Fibroblast of skin of right quadriceps (primary cell): Measurements from ENCODE around the gene APBB2.

Experiments used
- DNase-seq: peaks from one replicate; pipeline ENCODE4 v3.0.0-alpha.2; 2013

The APBB2 gene

DNA sequence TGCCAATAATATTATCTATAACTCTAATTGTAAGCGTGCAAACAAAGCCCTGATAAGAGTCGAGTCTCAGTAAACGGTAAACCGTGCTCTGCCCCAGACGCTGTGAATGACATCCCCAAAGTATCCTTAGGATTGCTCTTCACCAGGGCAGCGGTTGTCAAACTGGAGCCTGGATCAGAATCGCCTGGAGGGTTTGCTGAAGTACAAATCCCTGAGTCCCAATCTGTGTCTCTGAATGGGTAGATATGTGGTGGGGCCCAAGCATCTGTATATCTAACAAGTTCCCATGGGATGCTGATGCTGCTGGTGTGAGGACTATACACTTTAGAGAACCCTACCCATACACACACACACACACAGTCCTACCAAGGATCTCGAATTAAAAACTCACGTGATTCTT, 813 bp upstream of the APBB2 start:
- no peak for DNase-seq

DNA sequence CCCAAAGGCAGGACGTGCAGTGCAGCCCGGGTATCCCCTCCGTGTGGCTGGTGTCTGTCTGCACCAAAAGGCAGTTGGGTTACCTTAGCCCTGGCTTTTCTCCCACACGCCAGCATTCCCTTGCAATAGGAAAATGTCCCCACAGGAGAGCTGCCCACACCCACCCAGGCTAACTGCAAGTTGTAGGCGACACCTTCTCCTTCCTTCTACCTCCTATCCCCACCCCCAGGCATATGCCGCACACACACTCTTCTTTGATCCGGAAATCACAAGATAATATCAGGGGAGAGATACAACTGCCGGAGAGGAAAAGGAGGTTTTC, 444 bp upstream of the APBB2 start:
- no peak for DNase-seq

DNA sequence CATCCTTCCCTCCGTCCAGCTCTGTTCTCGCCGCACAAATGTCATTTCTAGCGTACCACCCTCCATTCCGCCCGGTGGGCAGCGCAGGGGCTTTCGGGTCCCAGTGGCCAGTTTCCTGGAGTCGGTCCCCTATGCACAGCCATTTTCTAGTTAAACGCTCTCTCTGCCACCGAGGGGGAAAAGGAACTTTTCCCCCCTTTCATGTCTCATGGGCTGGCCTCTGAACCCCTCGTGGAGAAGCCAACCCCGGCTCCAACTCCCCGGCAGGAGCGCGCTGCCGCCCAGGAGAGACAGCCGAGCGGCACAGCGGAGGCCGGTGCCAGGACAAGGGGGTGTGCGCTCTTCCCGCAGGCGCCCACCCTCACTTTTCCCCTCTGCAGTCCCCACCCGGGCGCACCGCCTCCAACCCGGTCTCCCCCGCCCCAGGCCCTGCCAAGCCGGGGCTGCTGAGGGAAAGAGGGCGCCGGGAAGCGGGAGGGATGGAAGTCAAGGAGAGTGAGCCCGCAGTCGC, 662 bp downstream of the APBB2 start:
- no peak for DNase-seq

DNA sequence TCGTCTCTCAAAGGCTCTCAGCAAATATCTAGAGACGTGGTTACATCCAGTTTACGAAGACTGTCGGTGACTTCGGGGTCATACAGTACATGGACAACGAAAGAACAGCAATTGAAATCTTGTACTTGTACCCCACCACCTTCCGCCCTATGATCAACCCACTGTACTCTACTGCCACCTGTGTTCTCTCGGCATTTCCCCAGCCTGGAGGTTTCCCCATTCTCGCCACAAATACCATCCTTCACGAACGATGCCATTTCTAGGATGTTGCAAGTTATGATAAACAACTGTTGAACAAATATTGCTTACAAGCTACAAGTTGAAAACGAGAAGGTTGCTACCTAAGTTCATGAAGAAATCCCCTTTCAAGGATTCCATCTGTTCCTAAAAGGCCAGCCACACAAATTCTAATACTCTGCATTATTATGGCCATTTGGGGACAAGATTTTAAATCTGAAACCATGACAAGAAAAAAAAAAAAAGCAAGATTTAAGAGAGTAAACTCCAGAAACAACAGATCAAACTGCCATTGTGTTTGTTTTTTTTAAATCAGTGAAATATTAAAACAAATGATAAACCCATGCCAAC, 1.6 kb downstream of the APBB2 start:
- peak; percentile 58 for DNase-seq

DNA sequence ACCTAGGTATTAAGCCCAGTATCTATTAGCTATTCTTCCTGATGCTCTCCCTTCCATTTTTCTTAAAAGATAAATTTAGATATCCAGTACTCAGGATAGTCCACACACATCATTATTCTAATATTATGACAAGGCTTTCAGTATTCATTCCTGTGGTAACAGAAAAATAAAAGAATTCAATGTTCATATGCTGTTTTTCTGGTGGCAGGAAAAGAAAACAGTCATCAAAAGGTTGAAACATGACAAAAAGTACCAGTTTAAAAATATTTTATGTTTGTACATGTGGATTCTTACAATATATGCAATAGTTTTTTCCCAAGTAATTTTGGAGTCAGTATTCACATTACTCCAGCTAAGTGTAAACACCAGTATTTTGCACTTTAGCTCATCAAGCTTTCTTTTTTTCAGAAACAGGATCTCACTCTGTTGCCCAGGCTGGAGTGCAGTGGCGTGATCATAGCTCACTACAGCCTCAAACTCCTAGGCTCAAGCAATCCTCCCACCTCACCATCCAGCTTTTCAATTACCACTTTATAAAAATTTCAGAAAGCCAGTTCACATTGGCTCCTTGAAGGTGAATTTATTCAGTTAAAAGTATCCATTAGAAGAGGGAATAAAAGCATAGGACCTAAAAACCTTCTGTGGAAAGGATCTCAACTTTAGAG, 2.3 kb downstream of the APBB2 start:
- no peak for DNase-seq

DNA sequence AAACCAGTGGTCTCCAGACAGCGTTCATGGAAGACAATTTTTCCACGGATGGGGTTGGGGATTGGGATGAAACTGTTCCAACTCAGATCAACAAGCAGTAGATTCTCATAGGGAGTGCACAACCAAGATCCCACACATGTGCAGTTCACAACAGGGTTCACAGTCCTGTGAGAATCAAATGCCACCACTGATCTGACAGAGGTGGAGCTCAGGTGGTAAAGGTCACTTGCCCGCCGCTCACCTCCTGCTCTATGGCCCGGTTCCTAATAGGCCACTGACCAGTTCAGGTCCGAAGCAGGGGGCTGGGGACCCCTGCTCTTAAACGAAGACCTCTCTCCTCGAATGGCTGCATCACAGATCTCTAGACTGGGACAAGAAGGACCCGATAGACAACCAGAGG, 4.4 kb downstream of the APBB2 start:
- DNase-seq: no peak

DNA sequence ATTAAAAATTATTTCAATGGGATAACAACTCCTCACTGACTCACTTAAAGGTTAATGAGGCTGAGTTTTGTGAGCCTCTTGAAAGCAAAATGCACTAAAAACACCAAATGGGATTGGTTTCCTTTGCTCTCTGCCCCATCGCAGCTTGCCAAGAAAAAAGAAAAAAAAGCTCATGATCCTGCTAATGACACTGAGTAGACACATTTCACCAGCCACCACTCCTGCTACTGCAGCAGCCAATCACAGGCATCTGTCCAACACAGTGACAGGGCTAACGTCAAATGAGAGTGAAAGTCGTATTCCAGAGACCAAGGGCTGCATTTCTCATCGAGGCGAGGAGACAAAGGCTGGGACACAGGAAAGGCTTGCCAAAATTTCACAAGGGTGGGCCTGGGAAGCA, 5.2 kb downstream of the APBB2 start:
- no peak for DNase-seq

DNA sequence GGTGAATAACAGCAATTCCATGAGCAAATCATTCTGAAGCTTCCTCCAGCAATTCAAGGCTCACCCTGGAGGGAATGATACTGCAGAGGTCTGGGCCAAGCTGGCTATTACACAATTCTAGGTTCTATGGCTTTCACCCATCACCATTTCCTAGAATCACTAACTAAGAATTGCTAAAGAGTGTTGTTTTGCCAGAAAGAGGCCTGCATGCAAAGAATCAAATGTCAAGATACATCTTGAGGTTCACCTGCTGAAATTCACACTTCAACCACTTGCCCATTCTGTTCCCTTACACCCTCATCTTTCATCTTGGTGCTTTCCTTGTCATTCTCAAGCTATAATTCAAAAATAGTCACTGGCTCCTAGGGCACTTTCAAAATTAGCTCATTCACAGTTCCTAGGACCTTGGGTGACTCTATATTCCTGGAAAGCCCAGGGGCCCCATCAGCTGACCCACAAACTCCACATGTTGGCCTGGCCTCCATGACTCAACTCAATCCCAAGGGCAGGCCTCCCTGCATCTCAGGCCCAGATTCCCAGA, 7.0 kb downstream of the APBB2 start:
- no peak for DNase-seq

DNA sequence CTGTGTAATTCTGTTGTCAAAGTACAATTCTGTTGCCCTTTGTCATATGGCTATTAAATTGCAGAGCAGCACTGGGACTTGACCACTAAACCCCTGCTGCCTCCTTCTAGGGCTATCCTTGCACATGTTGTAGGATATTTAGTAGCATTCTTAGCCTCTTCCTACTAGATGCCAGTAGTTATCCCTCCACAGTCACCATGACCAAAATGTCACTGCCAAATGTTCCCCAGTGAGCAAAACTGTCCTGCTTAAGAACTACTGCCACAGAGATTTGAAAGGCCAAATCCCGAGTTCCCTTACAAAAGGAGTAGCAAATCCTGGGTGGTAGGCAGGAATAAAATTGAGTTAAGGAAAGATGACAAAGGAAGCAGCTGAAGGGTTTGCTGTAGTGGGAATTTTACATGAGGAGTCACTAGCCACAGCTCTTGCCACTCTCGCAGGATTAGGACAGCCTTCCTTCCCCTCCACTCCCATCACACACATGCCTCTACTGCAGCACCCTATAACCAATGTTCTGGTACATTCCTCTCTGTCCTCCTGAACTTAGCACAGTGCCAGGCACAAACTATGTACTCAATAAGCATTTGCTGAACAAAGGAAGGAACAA, 8.4 kb downstream of the APBB2 start:
- no peak for DNase-seq

DNA sequence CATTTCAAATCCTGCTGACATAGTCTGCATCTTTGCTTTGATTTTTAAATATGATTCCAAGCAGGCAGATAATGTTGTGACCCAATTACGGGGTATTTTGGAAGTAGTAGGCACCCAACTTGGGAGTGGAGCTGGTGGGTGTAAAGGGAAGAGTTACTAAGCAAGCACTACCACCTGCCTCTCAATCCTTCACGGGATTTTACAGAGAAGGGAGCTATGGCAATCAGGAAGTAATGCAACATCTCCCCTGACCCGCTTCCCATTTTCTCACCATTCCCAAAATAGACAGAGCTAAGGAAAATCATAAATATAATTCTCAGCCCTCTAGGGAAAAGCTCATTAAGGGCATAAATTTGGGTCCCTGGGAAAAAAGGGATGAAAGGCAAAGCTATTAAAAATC, 9.2 kb downstream of the APBB2 start:
- no peak for DNase-seq

DNA sequence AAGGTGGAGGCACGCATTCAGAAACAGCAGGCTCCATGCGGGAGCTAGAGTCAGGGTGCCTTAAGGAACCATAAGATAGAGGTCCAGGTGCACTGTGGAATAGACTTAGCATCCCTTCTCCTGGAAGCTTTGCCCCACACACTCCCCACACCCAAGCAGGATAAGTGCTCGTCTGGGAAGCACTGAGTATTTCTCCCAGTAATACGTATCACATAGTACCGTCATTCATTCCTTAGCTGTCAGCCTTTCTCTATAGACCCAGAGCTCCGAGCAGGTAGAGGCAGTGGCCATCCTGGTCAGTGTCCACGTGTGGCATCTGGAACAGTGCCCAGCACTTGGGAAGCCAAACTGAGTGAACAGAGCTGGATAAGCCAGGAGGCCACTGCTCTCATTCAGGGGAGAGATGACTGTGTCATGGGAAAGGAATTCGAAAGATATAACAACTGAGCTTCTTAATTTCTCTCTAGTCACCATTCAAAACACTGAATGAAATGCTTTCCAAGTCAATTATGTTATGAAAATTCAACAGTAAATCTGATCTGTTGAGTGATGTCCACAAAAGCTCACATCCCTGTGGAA, 9.9 kb downstream of the APBB2 start:
- peak; percentile 80 for DNase-seq

DNA sequence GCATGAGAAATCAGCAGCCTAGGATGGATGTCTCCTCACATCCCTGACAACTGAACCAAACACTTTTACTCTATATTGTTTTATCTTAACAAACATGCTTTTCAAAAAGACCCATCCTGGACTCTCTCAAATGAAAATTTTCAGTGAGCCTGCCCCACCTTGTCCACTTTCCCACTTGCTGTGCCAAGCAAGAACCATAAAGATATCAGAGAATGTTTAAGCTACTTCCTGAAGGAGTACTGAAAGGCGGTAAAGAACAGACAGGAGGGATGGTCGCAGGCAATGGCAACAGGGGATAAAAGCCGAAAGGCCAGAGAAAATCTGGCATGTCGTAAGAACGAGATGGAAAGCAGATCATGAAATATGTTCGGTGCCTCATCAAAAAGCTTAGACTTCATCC, 10.5 kb downstream of the APBB2 start:
- DNase-seq: no peak

DNA sequence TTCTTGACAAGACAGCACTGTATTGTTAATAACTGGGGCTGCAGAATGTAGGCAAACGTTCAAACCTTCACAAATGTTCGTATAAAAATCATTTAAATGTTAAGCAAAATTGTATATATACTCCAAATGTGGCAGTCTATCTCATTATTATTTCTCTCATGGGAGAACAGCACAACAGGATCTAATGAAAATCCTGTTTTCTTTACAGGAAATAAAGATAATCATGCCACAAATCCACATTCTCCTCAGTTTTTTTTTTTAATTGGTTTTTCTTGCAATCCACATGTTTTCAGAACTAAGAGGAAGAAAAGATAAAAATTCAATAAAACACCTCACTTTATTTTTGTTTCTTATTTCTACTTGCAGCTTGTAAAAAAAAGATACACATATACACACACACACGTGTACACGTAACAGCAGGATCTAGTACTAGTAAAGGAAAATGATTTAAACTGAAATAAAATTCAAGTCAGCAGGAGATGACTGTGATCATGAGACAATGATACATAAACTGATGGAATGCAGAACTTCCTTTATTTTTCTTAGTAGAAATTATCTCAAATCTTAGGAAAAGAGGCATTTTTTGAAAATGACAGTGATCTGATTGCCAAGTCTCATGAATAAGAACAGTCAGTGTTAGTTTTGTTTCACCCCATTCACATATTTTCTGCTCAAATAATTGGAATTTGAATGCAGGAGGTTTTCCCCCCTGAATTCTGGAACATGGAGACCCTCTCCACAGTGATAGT, 11.3 kb downstream of the APBB2 start:
- peak; percentile 42 for DNase-seq

DNA sequence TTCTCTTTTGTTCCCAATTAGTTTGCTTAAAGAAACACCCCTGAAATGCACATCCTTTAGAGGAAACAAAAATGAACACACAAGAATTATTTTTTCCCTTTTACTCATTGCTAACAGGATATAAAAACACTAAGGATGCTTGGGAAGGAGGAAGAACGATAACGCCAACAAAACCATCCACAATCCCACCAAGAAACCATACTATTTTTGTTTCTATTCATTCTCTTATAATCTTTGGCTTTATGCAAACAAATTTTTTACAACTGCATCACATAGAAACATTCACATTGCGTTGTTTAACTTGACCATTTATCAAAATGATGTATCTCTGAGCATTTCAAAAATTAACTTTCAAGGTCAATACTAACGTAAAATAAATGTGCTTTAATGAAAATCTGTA, 12.0 kb downstream of the APBB2 start:
- no peak for DNase-seq

DNA sequence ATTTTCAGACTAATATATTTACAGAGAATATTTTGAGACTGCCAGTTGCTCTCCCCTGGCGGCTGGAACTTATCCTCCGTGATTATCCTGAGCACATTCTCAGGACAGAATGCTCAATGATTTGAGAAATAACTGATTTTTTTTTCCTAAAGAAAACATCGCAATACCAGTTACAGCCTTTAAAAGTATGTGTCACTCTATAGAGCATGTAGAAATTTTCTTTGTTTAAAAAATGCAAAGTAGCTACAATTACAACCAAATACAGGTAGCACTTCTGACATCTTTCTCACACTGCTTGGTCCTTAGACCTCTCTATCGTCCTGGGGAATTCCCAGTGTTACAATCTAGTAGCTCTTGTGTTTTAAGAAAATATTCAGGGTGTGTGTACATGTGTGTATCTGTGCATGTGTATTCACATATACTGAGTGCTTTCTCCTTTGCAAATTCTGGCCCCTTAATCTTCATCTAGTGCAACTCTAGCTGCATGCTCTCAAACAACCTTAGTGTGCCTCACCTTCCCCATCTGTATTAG, 13.8 kb downstream of the APBB2 start:
- DNase-seq: no peak

DNA sequence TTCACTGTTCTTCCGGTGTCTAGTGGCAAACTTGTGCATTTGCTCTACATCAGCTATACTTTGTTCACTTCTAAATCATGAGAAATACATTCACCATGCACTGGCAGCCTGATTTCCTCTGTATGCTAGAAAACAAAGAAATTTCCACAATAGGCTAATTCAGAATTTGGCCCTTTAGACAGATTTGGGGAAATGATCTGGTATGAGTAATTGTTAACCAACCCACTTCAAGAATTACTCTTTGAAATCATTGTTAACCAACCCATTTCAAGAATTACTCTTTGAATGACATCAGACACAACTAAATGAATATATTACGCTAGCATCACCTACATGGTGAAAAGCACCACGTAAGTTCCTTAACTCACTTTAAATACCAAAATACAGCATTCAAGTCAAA, 14.6 kb downstream of the APBB2 start:
- no peak for DNase-seq

DNA sequence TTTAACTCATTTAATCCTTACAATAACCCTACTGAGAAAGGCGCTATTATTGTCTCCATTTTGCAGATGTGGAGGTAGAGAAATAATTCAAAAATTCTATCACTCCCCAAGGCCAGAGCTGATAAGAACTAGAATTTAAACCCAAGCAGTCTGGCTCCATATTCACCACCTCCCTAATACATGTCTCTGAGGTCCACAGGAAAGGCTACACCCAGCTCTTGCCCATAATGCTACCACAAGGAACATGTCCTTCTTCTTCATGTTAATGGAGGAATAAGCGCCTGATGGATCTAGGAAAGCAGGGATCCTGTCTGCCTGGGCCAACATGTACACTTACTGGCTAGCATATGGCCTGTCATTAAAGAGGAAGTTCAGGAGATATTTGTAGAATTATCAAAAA, 16.3 kb downstream of the APBB2 start:
- no peak for DNase-seq

DNA sequence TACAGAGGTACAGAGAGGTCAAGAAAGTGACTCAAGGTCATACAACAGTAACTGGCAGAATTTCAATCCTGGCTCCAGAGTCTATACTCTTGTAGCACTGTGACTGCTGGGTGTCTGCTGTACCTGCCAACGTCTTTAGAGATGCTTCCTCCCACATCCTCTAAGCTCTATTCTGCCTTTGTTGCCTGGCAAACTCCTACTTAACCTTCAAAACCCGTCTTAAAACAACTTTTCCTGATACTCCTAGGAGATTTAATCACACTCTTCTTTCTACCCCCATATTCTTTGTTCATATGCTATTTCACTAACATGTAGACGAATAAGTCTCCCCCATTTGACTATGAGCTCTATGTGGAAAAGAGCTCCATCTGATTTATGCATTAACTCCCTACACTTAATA, 16.8 kb downstream of the APBB2 start:
- no peak for DNase-seq

DNA sequence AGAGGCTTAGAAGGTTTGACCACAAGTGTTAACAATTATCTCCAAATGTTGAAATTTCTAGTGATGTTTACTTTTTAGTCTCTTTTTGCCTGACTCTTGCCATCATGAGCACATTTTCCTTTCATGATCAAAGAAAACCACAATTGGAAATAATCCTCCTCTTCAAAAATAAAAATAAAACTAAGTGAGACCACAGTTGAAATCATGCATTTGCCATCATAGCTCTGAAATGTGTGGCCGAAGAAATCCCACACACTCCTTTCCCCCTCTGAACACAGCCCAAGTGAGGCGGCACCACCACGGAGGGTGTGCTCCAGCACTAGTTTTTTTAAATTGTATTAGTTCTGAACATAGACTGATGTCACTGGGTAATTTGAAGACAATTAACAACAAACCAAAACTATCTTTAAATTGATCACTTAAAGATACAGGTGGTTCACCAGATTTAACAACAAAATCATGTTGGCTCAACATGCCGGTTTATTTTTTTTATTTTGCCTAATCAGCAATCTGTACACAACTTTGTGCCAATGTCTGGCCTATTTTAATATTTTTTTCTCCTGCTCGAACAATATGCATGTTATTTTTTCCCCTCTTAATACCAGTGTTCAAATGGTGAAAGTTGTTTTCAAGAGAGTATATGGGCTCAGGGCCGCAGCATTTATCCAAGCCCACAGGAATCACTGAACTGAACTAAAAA, 17.6 kb downstream of the APBB2 start:
- DNase-seq: peak; percentile 63

DNA sequence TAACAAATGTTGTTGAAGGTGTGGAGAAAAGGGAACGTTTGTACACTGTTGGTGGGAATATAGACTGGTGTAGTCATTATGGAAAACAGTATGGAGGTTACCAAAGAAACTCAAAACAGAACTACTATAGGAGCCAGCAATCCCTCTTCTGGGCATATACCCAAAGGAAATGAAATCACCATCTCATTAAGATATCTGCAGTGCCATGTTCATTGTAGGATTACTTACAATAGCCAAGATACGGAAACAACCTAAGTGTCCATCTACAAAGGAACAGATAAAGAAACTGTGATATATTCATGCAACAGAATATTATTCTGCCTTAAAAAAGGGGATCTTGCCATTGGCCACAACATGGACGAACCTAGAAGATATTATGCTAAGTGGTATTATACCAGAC, 22.2 kb downstream of the APBB2 start:
- DNase-seq: no peak

DNA sequence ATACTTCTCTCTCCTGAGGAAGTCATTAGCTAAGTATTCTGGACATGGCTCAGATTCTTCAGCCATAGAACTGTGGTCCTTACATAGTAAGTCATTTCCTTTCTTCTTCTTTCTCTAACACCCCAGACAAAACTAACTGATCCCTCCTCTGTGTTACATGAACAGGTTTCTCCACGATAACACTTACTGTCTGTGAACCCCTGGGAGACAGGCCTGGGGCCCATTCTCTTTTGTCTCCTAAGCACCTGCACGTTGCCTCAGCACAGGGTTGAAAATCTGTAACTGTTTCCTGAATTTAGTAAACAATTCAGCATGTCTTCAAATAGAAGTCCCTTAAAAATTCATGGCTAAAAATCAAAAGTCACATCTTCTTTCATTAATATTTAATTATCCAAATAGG, 24.7 kb downstream of the APBB2 start:
- no peak for DNase-seq

DNA sequence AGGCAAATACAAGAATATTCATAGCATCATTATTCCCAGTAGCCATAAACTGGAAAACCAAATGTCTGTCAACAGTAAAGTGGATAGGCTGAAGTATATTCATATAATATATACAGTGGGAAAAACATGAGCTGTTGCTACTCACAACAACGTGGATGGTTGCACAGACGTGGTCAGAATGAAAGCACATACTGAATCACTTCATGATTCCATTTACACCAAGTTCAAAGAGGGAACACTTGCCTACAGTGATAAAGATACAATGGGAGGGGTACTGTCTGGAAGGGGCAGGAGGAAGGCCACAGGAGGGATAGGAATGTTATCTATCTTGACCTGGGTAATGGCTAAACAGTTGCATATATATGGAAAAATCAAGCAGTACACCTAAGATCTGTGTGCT, 25.3 kb downstream of the APBB2 start:
- DNase-seq: no peak
